A673 (cell line): Measurements from ENCODE around the gene PLXND1. TPM values are rescaled to one million over a fixed set of nuclear protein-coding genes. Genes with fewer than 3 reads are reported as not detected.

ENCODE experiments used
- BruUV-seq: library from RNA; stranded (reverse); fragments of 400-500 nt; replicated peaks from 2 replicates; lab custom pipeline; 2021; lab: Mats Ljungman, UMichigan
- CTCF ChIA-PET: fragments of 300-600 bp; sonication (Branson Sonifier 250); formaldehyde crosslinking; loops from one replicate; lab custom pipeline; 2022; ENCODE audit warnings: antibody characterized with exemption; lab: Charles Lee
- POLR2A ChIA-PET: fragments of 300-600 bp; sonication (Branson Sonifier 250); formaldehyde crosslinking; loops from one replicate; lab custom pipeline; 2022; ENCODE audit warnings: antibody characterized with exemption; ENCODE audit not compliant: low non-redundant PET; lab: Charles Lee
- DNase-seq: peaks from one replicate; pipeline ENCODE4 v3.0.0-alpha.2; 2015; ENCODE audit warnings: low spot score
- H3K27ac ChIP-seq: fragments of 200-600 bp; sonication (generic); 2 replicates; pipeline ENCODE4 v1.5.1; 2016; ENCODE audit warnings: mixed run types, low read depth, mild to moderate bottlenecking, mixed read lengths, antibody characterized with exemption, low read length; ENCODE audit not compliant: poor library complexity, severe bottlenecking
- H3K27me3 ChIP-seq: fragments of 200-600 bp; sonication (generic); replicated peaks from 2 replicates; pipeline ENCODE4 v1.6.1; 2017; ENCODE audit warnings: mixed run types, low read depth, mild to moderate bottlenecking, mixed read lengths, antibody characterized with exemption, low read length; ENCODE audit not compliant: insufficient read depth, poor library complexity
- H3K36me3 ChIP-seq: fragments of 200-600 bp; sonication (generic); 2 replicates; pipeline ENCODE4 v1.6.1; 2016; ENCODE audit warnings: mixed run types, mild to moderate bottlenecking, mixed read lengths, antibody characterized with exemption, low read length; ENCODE audit not compliant: insufficient read depth, poor library complexity, severe bottlenecking
- H3K4me1 ChIP-seq: fragments of 200-600 bp; sonication (generic); 2 replicates; pipeline ENCODE4 v1.6.1; 2017; ENCODE audit warnings: mixed run types, mild to moderate bottlenecking, mixed read lengths, antibody characterized with exemption, low read length; ENCODE audit not compliant: insufficient read depth, poor library complexity, severe bottlenecking
- H3K4me3 ChIP-seq: fragments of 200-600 bp; sonication (generic); 2 replicates; pipeline ENCODE4 v1.5.1; 2016; ENCODE audit warnings: low read depth, mixed run types, mild to moderate bottlenecking, mixed read lengths, low read length; ENCODE audit not compliant: poor library complexity, severe bottlenecking
- H3K9me3 ChIP-seq: fragments of 200-600 bp; sonication (generic); 2 replicates; pipeline ENCODE4 v1.6.1; 2016; ENCODE audit warnings: mixed run types, low read depth, mild to moderate bottlenecking, mixed read lengths, antibody characterized with exemption, low read length; ENCODE audit not compliant: poor library complexity, severe bottlenecking
- EZH2 ChIP-seq: fragments of 200-600 bp; sonication (generic); IDR thresholded peaks from 2 replicates; pipeline ENCODE4 v1.6.1; 2017; ENCODE audit warnings: borderline replicate concordance, low read depth, mild to moderate bottlenecking, mixed read lengths, antibody characterized with exemption, low read length; ENCODE audit not compliant: poor library complexity, severe bottlenecking
- intact Hi-C: fragments of 100-400 bp; cut with micrococcal nuclease; formaldehyde crosslinking; loops from one replicate; pipeline ENCODE4 v1.10.0; 2022; ENCODE audit not compliant: unreplicated experiment
- total RNA-seq: library from RNA; stranded (reverse); gene quantifications from 2 replicates; pipeline ENCODE4 v1.2.3, GENCODE V29; 2021
- TF ChIP-seq, protein P1 (sequence below): fragments of 300-800, 200-600 bp; sonication (generic); conservative IDR thresholded peaks from 2 replicates; pipeline ENCODE4 v1.5.1; 2017; ENCODE audit warnings: low read depth, mild to moderate bottlenecking, antibody characterized with exemption, low read length, moderate library complexity, mixed read lengths

PLXND1 gene
- total RNA-seq, 1 experiment from 2014 or later = 31.5 TPM

DNA sequence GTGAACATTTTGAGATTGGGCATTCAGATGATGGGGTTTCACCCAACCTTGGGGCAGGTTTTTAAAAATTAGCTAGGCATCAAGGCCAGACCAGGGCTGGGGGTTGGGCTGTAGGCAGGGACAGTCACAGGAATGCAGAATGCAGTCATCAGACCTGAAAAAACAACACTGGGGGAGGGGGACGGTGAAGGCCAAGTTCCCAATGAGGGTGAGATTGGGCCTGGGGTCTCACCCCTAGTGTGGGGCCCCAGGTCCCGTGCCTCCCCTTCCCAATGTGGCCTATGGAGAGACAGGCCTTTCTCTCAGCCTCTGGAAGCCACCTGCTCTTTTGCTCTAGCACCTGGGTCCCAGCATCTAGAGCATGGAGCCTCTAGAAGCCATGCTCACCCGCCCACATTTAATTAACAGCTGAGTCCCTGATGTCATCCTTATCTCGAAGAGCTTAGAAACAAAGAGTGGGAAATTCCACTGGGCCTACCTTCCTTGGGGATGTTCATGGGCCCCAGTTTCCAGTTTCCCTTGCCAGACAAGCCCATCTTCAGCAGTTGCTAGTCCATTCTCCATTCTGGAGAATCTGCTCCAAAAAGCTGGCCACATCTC lies 71.9 kb downstream of the PLXND1 start:
- Histone ChIP-seq H3K27ac (no peak overlapping the region), H3K27me3 (no peaks in the 10 kb centered on the region), H3K4me3 (no peak overlapping the region), H3K9me3 (no peaks in the 10 kb centered on the region), H3K4me1 (no peaks in the 10 kb centered on the region), H3K36me3 (no peaks in the 10 kb centered on the region)
- DNase-seq = peak; percentile 19
- BruUV-seq = no TSS peak
- intact Hi-C loops = no loop called here
- POLR2A ChIA-PET = no interaction called here
- no peak for TF ChIP-seq EZH2
- TF ChIP-seq, protein P1, sequence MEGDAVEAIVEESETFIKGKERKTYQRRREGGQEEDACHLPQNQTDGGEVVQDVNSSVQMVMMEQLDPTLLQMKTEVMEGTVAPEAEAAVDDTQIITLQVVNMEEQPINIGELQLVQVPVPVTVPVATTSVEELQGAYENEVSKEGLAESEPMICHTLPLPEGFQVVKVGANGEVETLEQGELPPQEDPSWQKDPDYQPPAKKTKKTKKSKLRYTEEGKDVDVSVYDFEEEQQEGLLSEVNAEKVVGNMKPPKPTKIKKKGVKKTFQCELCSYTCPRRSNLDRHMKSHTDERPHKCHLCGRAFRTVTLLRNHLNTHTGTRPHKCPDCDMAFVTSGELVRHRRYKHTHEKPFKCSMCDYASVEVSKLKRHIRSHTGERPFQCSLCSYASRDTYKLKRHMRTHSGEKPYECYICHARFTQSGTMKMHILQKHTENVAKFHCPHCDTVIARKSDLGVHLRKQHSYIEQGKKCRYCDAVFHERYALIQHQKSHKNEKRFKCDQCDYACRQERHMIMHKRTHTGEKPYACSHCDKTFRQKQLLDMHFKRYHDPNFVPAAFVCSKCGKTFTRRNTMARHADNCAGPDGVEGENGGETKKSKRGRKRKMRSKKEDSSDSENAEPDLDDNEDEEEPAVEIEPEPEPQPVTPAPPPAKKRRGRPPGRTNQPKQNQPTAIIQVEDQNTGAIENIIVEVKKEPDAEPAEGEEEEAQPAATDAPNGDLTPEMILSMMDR = no peak
- CTCF ChIA-PET = no interaction called here

DNA sequence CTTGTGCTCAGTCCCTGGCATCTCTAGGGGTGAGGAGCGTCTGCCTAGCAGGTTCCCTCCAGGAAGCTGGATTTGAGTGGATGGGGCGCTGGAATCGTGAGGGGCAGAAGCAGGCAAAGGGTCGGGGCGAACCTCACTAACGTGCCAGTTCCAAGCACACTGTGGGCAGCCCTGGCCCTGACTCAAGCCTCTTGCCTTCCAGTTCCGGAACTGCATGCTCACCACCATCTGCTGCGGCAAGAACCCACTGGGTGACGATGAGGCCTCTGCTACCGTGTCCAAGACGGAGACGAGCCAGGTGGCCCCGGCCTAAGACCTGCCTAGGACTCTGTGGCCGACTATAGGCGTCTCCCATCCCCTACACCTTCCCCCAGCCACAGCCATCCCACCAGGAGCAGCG lies 73.1 kb downstream of the PLXND1 start:
- H3K4me1 ChIP-seq = no peaks in the 10 kb centered on the region
- BruUV-seq = no TSS peak
- no peaks in the 10 kb centered on the region for H3K36me3 ChIP-seq
- intact Hi-C loops = no loop called here
- no peak overlapping the region for H3K27ac ChIP-seq
- no peaks in the 10 kb centered on the region for H3K9me3 ChIP-seq
- TF ChIP-seq, protein P1 = no peak
- POLR2A ChIA-PET = no interaction called here
- no peak overlapping the region for H3K4me3 ChIP-seq
- no peak for DNase-seq
- no peaks in the 10 kb centered on the region for H3K27me3 ChIP-seq
- CTCF ChIA-PET = no interaction called here

DNA sequence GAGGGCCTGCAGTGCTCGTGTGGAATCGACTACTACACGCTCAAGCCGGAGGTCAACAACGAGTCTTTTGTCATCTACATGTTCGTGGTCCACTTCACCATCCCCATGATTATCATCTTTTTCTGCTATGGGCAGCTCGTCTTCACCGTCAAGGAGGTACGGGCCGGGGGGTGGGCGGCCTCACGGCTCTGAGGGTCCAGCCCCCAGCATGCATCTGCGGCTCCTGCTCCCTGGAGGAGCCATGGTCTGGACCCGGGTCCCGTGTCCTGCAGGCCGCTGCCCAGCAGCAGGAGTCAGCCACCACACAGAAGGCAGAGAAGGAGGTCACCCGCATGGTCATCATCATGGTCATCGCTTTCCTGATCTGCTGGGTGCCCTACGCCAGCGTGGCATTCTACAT lies 74.2 kb downstream of the PLXND1 start:
- intact Hi-C loops = no loop called here
- ChIA-PET POLR2A (no interaction called here), CTCF (no interaction called here)
- H3K4me3 ChIP-seq = no peak overlapping the region
- BruUV-seq = no TSS peak
- no peak overlapping the region for H3K27ac ChIP-seq
- no peaks in the 10 kb centered on the region for H3K4me1 ChIP-seq
- H3K9me3 ChIP-seq = no peaks in the 10 kb centered on the region
- H3K27me3 ChIP-seq = no peaks in the 10 kb centered on the region
- no peaks in the 10 kb centered on the region for H3K36me3 ChIP-seq
- no peak for DNase-seq
- TF ChIP-seq, protein P1 = no peak
- TF ChIP-seq EZH2 = no peak
